Large intestine (tissue), 3 donors: ENCODE measurements around the gene CCDC69. TPM values are rescaled to one million over a fixed set of nuclear protein-coding genes. Genes with fewer than 3 reads are reported as not detected.
A peak's percentile ranks its signal among the peaks of the same experiment; 100 is the strongest.
"Not testable (repeated sequence)": the region's sequence is repeated elsewhere in the genome, so short reads cannot be mapped to it uniquely, and the experiment has no call there.

Experiments used
- DNase-seq, 2 donors: peaks; one replicate each; pipeline versions ENCODE4 v3.0.0 to v3.0.0-alpha.2; 2013
- H3K27ac ChIP-seq: one replicate; pipeline ENCODE4 v1.5.1; 2013; ENCODE audit warnings: low read length
- H3K27me3 ChIP-seq: 2 replicates; pipeline ENCODE4 v1.6.1; 2013; ENCODE audit warnings: low read length; ENCODE audit not compliant: control insufficient read depth, insufficient read depth
- H3K36me3 ChIP-seq: 2 replicates; pipeline ENCODE4 v1.6.1; 2013; ENCODE audit warnings: low read length; ENCODE audit not compliant: control insufficient read depth, insufficient read depth
- H3K4me1 ChIP-seq: one replicate; pipeline ENCODE4 v1.6.1; 2013; ENCODE audit warnings: low read length; ENCODE audit not compliant: control insufficient read depth, insufficient read depth
- H3K4me3 ChIP-seq: one replicate; pipeline ENCODE4 v1.5.1; 2013; ENCODE audit warnings: low read length
- H3K9me3 ChIP-seq: one replicate; pipeline ENCODE4 v1.6.1; 2013; ENCODE audit warnings: mild to moderate bottlenecking, low read depth, low read length, moderate library complexity; ENCODE audit not compliant: control insufficient read depth
- WGBS: methylation state at CpG from one replicate; pipeline ENCODE4 v1.1.5; 2013; ENCODE audit warnings: low lambda C conversion rate; ENCODE audit not compliant: insufficient coverage; 5-methylcytosine and 5-hydroxymethylcytosine counted together
- polyA plus RNA-seq: library from polyadenylated mRNA; unstranded; fragments of 120-200 nt; gene quantifications from one replicate; pipeline ENCODE4 v1.2.1, GENCODE V29; 2013

Gene CCDC69
- polyA plus RNA-seq, 1 donor, result 45.3 TPM

GRCh38 chr5:151248651-151249050, 24.8 kb upstream of the CCDC69 start:
- Histone ChIP-seq H3K4me1 (peaks cover 32% of the 10 kb centered on the region), H3K9me3 (no peaks in the 10 kb centered on the region), H3K27ac (peak overlapping the region; percentile 25), H3K36me3 (no peaks in the 10 kb centered on the region), H3K27me3 (no peaks in the 10 kb centered on the region), H3K4me3 (no peak overlapping the region)
- WGBS, result no CpG with 5 or more reads among the region's 2 CpGs
- peak in 1 of 2 donors; percentile 44 for DNase-seq

GRCh38 chr5:151245680-151246219, 21.9 kb upstream of the CCDC69 start:
- Histone ChIP-seq H3K36me3 (no peaks in the 10 kb centered on the region), H3K4me3 (no peak overlapping the region), H3K27ac (peak overlapping the region; percentile 65), H3K9me3 (no peaks in the 10 kb centered on the region), H3K4me1 (peaks cover 20% of the 10 kb centered on the region), H3K27me3 (no peaks in the 10 kb centered on the region)
- DNase-seq, result peak; percentile 88 to 90
- WGBS, result 33% methylated on average over 1 of the region's 4 CpGs

GRCh38 chr5:151244206-151244605, 20.3 kb upstream of the CCDC69 start:
- H3K27me3 ChIP-seq, result no peaks in the 10 kb centered on the region
- H3K27ac ChIP-seq, result no peak overlapping the region
- no peaks in the 10 kb centered on the region for H3K36me3 ChIP-seq
- H3K4me1 ChIP-seq, result peaks cover 20% of the 10 kb centered on the region
- no CpG with 5 or more reads among the region's 3 CpGs for WGBS
- no peak for DNase-seq
- no peak overlapping the region for H3K4me3 ChIP-seq
- H3K9me3 ChIP-seq, result no peaks in the 10 kb centered on the region

GRCh38 chr5:151243564-151243963, 19.7 kb upstream of the CCDC69 start:
- WGBS, result no CpG with 5 or more reads among the region's 4 CpGs
- H3K27ac ChIP-seq, result no peak overlapping the region
- H3K4me3 ChIP-seq, result no peak overlapping the region
- no peaks in the 10 kb centered on the region for H3K9me3 ChIP-seq
- peaks cover 15% of the 10 kb centered on the region for H3K4me1 ChIP-seq
- no peaks in the 10 kb centered on the region for H3K36me3 ChIP-seq
- DNase-seq, result no peak
- peaks cover under 1% of the 10 kb centered on the region for H3K27me3 ChIP-seq

GRCh38 chr5:151243127-151243526, 19.2 kb upstream of the CCDC69 start:
- DNase-seq, result no peak
- Histone ChIP-seq H3K9me3 (no peaks in the 10 kb centered on the region), H3K4me1 (peaks cover 10% of the 10 kb centered on the region), H3K4me3 (no peak overlapping the region), H3K36me3 (no peaks in the 10 kb centered on the region), H3K27ac (no peak overlapping the region), H3K27me3 (peaks cover 4% of the 10 kb centered on the region)
- no CpG with 5 or more reads among the region's 4 CpGs for WGBS

- peaks cover 5% of the 10 kb centered on the region for H3K4me1 ChIP-seq
- H3K9me3 ChIP-seq, result no peaks in the 10 kb centered on the region
- DNase-seq, result no peak
- H3K4me3 ChIP-seq, result no peak overlapping the region
- H3K27ac ChIP-seq, result no peak overlapping the region
- peaks cover 4% of the 10 kb centered on the region for H3K27me3 ChIP-seq
- no CpG with 5 or more reads among the region's 2 CpGs for WGBS
- no peaks in the 10 kb centered on the region for H3K36me3 ChIP-seq
Observed at GRCh38 chr5:151240924-151241635, 17.2 kb upstream of the CCDC69 start.

- not testable (repeated sequence) for DNase-seq, H3K36me3 ChIP-seq, H3K27me3 ChIP-seq, H3K4me1 ChIP-seq, H3K9me3 ChIP-seq, H3K4me3 ChIP-seq, H3K27ac ChIP-seq
- WGBS, result no CpG with 5 or more reads among the region's 10 CpGs
Observed at GRCh38 chr5:151240268-151240835, 16.5 kb upstream of the CCDC69 start.

- Histone ChIP-seq H3K36me3 (no peaks in the 10 kb centered on the region), H3K4me3 (no peak overlapping the region), H3K27me3 (peaks cover 4% of the 10 kb centered on the region), H3K27ac (no peak overlapping the region), H3K9me3 (no peaks in the 10 kb centered on the region), H3K4me1 (peaks cover 7% of the 10 kb centered on the region)
- no CpG with 5 or more reads among the region's 17 CpGs for whole genome bisulfite sequencing
- peak; percentile 57 to 62 for DNase-seq
Observed at GRCh38 chr5:151239237-151239861, 15.5 kb upstream of the CCDC69 start.

- peaks cover 4% of the 10 kb centered on the region for H3K27me3 ChIP-seq
- H3K4me1 ChIP-seq, result peaks cover 9% of the 10 kb centered on the region
- H3K9me3 ChIP-seq, result no peaks in the 10 kb centered on the region
- no peaks in the 10 kb centered on the region for H3K36me3 ChIP-seq
- no CpG with 5 or more reads among the region's 14 CpGs for WGBS
- no peak overlapping the region for H3K4me3 ChIP-seq
- no peak overlapping the region for H3K27ac ChIP-seq
- no peak for DNase-seq
Observed at GRCh38 chr5:151238303-151238741, 14.4 kb upstream of the CCDC69 start.

GRCh38 chr5:151237685-151238084, 13.8 kb upstream of the CCDC69 start:
- no peak overlapping the region for H3K27ac ChIP-seq
- DNase-seq, result no peak
- H3K27me3 ChIP-seq, result peaks cover 4% of the 10 kb centered on the region
- no peaks in the 10 kb centered on the region for H3K9me3 ChIP-seq
- no peaks in the 10 kb centered on the region for H3K36me3 ChIP-seq
- H3K4me1 ChIP-seq, result peaks cover 9% of the 10 kb centered on the region
- WGBS, result 100% methylated on average over 1 of the region's 7 CpGs
- H3K4me3 ChIP-seq, result no peak overlapping the region
